Measurements from ENCODE around the gene PPARG.
"Not testable (repeated sequence)": the region's sequence is repeated elsewhere in the genome, so short reads cannot be mapped to it uniquely, and the experiment has no call there.

Gene PPARG

DNA sequence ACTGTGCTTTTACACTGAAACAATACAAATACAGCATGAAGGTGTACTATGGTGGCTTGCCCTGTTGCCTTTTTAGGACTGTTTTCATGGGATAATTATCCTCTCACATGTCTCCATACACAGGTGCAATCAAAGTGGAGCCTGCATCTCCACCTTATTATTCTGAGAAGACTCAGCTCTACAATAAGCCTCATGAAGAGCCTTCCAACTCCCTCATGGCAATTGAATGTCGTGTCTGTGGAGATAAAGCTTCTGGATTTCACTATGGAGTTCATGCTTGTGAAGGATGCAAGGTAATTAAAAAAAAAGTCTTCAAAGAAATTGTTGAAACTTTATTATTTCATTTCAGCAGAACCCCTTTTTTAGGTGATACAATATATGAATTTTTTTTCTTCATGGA, 92.3 kb downstream of the PPARG start:
- no peak for DNase-seq

- no peak for DNase-seq
Measured at GRCh38 chr3:12383218-12383617, 94.3 kb downstream of the PPARG start.

- no peak for DNase-seq
Measured at GRCh38 chr3:12384451-12385233, 95.8 kb downstream of the PPARG start.

GRCh38 chr3:12386514-12387291, 97.8 kb downstream of the PPARG start:
- not testable (repeated sequence) for DNase-seq

DNA sequence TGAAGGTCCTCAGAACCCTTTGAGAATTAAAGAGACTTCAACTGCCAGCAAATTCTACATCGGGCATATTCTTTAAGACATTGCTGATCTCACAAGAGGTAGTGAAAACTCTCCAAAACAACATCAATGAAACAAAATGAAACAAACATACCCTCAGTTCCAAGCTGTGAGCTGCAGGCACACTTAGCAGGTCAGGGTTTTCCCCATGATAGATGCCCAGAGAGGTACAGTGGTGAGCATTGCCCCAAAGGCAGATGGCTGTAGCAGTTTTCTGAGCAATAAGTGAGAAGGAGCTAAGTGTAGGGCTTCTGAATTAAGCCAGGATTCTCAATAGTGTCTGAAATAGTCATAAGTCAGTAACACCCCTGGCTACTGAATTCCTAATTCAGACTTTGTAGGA, 99.3 kb downstream of the PPARG start:
- DNase-seq: no peak

DNA sequence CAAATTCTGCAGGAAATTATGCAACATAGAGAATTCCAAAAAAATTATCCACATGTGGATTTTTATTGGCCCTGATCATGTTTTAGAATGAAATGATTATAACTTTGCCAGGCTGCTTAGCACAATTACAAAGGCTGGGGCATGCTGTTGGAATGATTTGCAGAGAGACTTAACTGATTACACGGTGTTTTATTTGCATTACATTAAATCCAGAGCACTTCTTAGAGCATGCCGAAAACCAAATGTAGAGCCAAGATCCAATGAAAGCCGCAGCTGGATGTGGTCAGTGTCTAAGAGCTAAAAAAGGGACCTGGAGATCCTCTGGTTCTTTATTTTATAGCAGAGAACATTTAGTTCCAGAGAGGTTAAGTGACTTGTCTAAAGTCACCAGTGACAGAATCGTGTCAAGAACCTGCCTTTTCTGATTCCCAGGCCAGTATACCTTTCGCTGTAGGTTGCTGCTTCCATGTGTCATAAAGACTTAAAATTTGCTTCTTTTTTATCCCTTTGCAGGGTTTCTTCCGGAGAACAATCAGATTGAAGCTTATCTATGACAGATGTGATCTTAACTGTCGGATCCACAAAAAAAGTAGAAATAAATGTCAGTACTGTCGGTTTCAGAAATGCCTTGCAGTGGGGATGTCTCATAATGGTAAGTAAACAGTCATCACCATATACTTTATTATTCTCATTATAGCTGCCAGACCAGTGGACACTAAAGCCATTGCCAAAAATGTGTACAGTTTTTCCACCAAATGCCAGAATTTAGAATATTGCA, 103.4 kb downstream of the PPARG start:
- no peak for DNase-seq

DNA sequence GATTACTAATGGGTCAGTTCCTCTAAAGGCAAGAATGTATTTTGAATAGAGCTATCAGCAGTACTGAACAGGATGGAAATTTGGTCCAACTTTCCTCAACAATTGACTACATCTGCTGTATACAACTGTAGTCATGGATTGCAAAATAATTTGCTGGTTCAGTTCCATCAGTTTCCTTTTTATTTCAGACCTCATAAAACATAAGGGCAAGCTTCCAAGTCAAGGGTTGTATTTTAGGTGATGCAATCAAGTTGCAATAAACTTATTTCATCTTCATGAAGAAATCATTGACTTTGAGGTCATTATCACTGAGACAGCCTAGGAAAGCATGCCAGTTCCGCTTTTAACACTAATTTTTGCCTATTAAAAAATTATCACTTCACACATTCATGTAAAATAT, 105.0 kb downstream of the PPARG start:
- peak; percentile 27 for DNase-seq

GRCh38 chr3:12394569-12395271, 105.8 kb downstream of the PPARG start:
- no peak for DNase-seq

- DNase-seq: peak; percentile 21
Measured at GRCh38 chr3:12395349-12396012, 106.6 kb downstream of the PPARG start.

DNA sequence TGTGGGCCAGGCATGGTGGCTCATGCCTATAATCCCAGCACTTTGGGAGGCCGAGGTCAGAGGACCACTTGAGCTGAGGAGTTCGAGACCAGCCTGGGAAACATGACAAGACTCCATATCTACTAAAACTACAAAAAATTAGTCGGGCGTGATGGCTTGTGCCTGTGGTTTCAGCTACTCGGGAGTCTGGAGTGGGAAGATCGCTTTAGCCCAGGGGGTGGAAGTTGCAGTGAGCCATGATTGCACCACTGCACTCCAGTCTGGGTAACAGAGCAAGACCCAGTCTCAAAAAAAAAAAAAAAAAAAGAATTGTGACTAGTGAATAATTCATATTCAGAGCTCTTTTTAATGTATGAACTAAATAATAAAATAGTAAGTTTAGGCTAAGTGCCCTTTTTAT, 107.6 kb downstream of the PPARG start:
- DNase-seq: no peak

DNA sequence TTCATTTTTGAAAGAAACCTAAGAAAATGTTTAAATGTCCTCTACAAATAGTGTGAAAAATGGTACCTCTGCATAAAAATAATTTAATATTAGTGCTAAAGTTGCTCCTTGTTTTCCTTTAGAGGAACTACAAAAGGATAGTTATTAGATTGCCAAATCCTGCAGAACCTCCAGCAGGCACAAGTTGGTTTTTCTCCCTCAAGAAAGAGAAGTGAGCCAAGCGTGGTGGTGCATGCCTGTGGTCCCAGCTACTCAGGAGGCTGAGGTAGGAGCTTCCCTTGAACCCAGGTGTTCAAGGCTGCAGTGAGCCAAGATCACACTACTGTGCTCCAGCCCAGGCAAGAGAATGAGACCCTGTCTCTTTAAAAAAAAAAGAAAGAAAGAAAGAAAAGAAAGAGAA, 110.4 kb downstream of the PPARG start:
- DNase-seq: no peak

DNA sequence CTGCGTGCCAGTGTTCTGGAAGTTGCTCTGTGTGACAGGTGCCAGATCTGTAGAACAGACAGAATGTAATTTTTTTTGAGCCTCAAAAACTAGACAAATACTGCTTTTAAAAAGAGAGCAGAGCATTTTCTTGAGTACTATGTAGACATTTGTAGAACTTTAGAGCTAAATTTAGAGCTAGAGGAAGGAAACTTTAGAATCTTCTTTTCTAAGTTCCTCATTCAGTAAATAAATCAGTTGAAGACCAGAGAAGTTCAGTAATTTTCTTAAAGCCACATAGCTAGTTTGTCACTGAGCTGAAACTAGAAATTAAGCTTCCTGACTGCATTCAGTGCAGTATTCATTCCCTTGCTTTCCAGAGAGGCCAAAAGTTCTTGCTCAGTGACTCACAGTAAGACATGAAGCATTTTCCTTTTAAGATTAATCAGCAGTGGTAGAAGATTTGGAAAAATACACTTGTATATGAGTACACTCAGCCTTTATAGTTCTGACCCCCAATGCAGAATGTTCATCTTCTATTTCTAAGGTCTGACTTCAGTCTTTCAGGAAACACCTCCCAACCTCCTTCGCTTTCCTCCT, 111.8 kb downstream of the PPARG start:
- peak; percentile 83 for DNase-seq

- no peak for DNase-seq
Measured at GRCh38 chr3:12401208-12401607, 112.3 kb downstream of the PPARG start.

DNA sequence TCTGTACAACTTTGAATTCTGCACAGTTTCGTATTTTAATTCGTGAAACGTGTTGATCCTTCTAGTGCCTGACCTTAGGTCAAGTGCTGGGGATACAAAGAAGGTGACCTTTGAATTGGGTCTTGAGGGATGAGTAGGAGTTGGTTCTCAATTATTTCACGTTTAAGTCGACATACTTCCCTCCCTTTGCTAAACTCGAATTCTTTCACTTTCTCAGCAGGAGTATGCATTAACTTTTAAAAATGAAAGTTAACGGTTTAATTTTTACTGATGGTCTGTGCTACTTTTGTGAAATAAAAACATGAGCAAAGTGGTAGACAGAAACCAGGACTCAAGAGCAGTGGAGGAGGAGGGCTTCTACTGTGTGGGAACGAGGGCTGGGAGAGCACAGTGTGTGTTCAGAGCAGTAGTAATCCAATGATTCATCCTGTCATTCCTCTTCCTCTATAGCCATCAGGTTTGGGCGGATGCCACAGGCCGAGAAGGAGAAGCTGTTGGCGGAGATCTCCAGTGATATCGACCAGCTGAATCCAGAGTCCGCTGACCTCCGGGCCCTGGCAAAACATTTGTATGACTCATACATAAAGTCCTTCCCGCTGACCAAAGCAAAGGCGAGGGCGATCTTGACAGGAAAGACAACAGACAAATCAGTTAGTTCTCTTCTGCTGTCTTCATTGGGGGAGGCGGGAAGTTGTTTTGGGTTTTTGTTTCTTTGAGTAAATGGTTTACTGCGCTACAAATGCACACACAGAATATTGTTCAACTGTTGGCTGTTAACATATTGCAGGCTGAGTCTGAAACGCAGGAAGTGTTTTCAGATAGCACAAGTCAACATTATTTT, 116.8 kb downstream of the PPARG start:
- peak; percentile 61 for DNase-seq

DNA sequence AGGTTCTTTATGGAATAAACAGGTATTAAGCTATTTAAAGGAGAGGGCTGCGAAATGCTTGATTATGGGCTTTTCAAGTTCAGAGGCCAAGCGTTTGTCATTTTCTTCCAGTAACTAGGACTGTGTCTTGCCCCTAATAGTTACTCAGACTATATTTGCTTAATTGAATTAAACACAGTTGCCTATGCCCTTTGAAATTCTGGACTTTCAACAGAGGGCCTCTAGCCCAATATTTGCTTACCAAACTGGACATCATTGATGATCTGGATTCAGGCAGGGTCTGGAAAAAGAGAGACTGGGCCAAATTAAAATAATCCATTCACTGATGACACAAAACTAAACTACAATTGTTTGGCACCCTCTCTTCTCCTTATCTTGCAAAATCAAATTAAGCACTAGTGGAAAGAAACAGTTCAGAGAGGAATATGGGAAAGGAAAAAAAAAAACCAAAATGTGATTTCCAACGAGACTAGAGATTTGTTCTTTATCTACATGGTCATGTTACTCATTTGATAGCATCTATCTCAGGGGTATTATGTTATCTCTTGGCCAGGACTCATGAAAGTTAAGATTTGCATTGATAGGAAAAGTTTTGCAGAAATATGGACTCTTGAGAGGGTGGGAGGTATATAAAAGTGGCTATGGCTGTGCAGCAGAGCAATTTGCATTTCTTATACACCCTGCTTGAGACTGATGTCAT, 120.3 kb downstream of the PPARG start:
- DNase-seq: no peak

DNA sequence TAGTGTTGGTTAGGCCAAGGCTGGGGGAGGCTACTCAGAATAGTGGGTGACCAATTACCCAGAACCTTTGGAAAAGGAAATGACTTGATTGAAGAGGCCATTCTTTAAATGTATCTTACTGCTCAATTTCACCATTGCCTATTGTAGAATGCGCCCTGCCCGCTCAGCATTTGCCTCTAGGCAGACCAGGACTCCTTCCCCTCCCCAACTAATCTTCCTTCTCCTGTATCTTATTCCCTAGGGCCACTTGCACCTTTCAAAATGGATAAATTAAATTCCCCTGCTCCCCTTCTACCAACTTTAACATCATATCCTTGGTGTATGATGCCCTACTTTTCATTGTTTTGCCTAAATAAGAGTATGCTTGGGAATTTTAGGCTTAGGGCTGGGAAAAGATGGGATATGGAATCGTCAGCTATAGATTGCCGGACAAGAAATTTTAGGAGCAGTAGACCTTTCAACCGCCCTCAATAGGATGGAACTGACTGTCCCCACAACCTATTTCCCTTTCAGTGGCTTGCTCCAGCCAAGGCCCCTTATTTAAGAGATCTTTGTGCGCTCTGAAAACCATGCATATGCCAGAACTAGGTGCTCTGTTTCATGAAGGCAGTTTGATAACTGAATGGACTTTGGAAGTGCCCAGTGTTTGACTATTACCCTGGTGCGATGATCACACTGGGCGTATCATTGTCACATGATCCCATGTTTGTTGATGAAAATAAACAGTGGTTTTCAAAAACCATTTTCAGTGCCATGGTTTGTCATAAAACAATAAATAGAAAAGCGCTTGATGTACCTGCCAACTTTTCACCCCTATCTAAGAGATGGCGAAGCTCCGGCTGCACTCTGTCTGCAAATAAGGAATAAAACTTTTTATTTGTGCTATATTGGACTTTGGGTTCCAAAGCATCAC, 121.1 kb downstream of the PPARG start:
- no peak for DNase-seq

GRCh38 chr3:12413721-12414255, 124.9 kb downstream of the PPARG start:
- no peak for DNase-seq

DNA sequence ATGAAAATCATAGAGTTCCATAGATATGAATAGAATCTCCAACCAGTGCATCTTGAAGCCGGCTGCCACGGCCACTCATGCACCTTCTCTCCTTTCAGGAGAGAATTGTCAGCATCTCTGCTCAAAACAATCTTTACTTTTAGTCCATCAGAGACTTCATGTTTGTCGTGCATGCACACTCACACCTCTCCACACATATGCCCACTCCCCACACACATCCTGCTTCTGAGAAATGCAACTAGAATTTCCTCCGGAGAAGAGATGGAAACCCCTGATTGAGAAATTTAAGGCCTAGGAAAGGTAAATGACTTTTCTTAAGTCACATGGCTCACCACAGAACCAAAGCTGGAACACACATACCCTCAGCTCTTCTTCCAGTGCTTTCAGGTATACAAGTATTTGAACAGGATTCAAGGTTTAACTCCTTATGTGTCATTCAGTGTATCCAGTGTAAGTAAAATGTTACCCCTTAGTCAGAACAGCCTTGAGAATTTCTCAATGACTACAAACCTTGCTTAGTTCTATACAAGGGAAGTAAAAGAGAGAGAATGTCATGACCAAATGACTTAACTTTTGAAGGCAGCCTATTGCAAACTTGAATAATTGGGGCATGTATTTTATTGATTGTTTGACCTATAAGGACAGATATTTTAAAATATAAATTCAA, 126.3 kb downstream of the PPARG start:
- no peak for DNase-seq

Measured in fibroblast of skin of back (primary cell).